GM12878 (cell line): ENCODE measurements around the gene FAM89B. TPM values are rescaled to one million over a fixed set of nuclear protein-coding genes. Genes with fewer than 3 reads are reported as not detected.
A peak's percentile ranks its signal among the peaks of the same experiment; 100 is the strongest.

Experiments
- ATAC-seq: fragments of 200-7000 bp; cut with Tn5 transposase; 3 replicates; pipeline ENCODE4 v1.9.1; 2020; ENCODE audit warnings: mild to moderate bottlenecking, moderate library complexity
- BruUV-seq: library from RNA; stranded (reverse); fragments of 400-500 nt; replicated peaks from 2 replicates; lab custom pipeline; 2021; lab: Mats Ljungman, UMichigan
- CTCF ChIA-PET: fragments of 300-600 bp; sonication (Branson Sonifier 250); formaldehyde crosslinking; extraction: SDS; loops from one replicate; lab custom pipeline; 2021; ENCODE audit warnings: inconsistent platforms; lab: Yijun Ruan, JAX
- POLR2A ChIA-PET: fragments of 350-600 bp; formaldehyde crosslinking; extraction: SDS; loops from one replicate; lab custom pipeline; 2021; ENCODE audit warnings: inconsistent platforms; lab: Charles Lee
- RAD21 ChIA-PET: fragments of 300-600 bp; sonication (Branson Sonifier 250); formaldehyde crosslinking; loops from one replicate; lab custom pipeline; 2023; ENCODE audit warnings: antibody characterized with exemption; ENCODE audit not compliant: unreplicated experiment; lab: Charles Lee
- SMC1A ChIA-PET: fragments of 300-600 bp; sonication (Branson Sonifier 250); formaldehyde crosslinking; loops from one replicate; lab custom pipeline; 2023; ENCODE audit not compliant: unreplicated experiment, uncharacterized antibody; lab: Charles Lee
- DNase-seq: peaks from one replicate; pipeline ENCODE4 v3.0.0-alpha.2; 2011; ENCODE audit warnings: low read depth, low spot score
- FAIRE-seq: peaks from 3 replicates; lab custom pipeline; 2011; peaks lifted over from hg19 to GRCh38; lab: Jason Lieb, UNC
- H2AFZ ChIP-seq: 2 replicates; pipeline ENCODE4 v1.6.0; 2011; ENCODE audit warnings: low read depth, low read length, control low read depth; ENCODE audit not compliant: control insufficient read depth
- H3K27ac ChIP-seq: 2 replicates; pipeline ENCODE4 v1.5.1; 2011; ENCODE audit warnings: control low read depth; ENCODE audit not compliant: control insufficient read depth, insufficient read depth
- H3K27me3 ChIP-seq, 2 experiments: replicated peaks in 1 of 2; 2 replicates each; pipeline versions ENCODE4 v1.6.0 to v1.6.1; 2011; ENCODE audit warnings: low read length in 1 of 2; ENCODE audit not compliant: control insufficient read depth in 2 of 2, insufficient read depth in 2 of 2
- H3K36me3 ChIP-seq, 2 experiments: 2 replicates each; pipeline ENCODE4 v1.5.1; 2011; ENCODE audit warnings: low read length in 1 of 2; ENCODE audit not compliant: control insufficient read depth in 2 of 2, insufficient read depth in 2 of 2
- H3K4me1 ChIP-seq: 2 replicates; pipeline ENCODE4 v1.6.1; 2011; ENCODE audit warnings: mild to moderate bottlenecking, low read length, moderate library complexity, mixed read lengths; ENCODE audit not compliant: control insufficient read depth, insufficient read depth
- H3K4me2 ChIP-seq: 2 replicates; pipeline ENCODE4 v1.6.0; 2011; ENCODE audit warnings: control low read depth; ENCODE audit not compliant: control insufficient read depth, insufficient read depth
- H3K4me3 ChIP-seq: fragments of 200-600 bp; sonication (generic); 2 replicates; pipeline ENCODE4 v1.5.1; 2016
- H3K79me2 ChIP-seq: 2 replicates; pipeline ENCODE4 v1.6.0; 2011; ENCODE audit warnings: low read length; ENCODE audit not compliant: control insufficient read depth, insufficient read depth
- H3K9ac ChIP-seq: 2 replicates; pipeline ENCODE4 v1.8.0; 2011; ENCODE audit warnings: low read length, control low read depth, mixed read lengths; ENCODE audit not compliant: control insufficient read depth, insufficient read depth
- H3K9me3 ChIP-seq: replicated peaks from 3 replicates; pipeline ENCODE4 v1.5.1; 2011; ENCODE audit warnings: mild to moderate bottlenecking, low read length; ENCODE audit not compliant: control insufficient read depth, insufficient read depth
- H4K20me1 ChIP-seq: 2 replicates; pipeline ENCODE4 v1.6.0; 2011; ENCODE audit not compliant: control insufficient read depth, insufficient read depth
- IKZF1 ChIP-seq: fragments of 450-650 bp; conservative IDR thresholded peaks from 2 replicates; pipeline ENCODE4 v1.6.1; 2017; ENCODE audit warnings: antibody characterized with exemption, mild to moderate bottlenecking
- PAX5 ChIP-seq: IDR thresholded peaks from 2 replicates; pipeline ENCODE4 v1.6.1; 2011; ENCODE audit warnings: low read depth, low read length, borderline replicate concordance
- YBX1 ChIP-seq: fragments of 450-650 bp; IDR thresholded peaks from 2 replicates; pipeline ENCODE4 v1.6.1; 2016; ENCODE audit warnings: antibody characterized with exemption
- WGBS: methylation state at CpG from one replicate; pipeline ENCODE4 v1.1.6; 2016; ENCODE audit warnings: low lambda C conversion rate; ENCODE audit not compliant: insufficient replicate concordance, insufficient coverage; ENCODE audit errors: missing lambda C conversion rate; 5-methylcytosine and 5-hydroxymethylcytosine counted together
- in situ Hi-C: fragments of 300-500 bp; cut with MboI; formaldehyde crosslinking; loops from 9 replicates; pipeline ENCODE4 v1.14.3; 2018; ENCODE audit warnings: mixed read lengths
- intact Hi-C: fragments of 100-400 bp; cut with micrococcal nuclease; formaldehyde crosslinking; loops from one replicate; pipeline ENCODE4 v1.14.2; 2022; ENCODE audit not compliant: unreplicated experiment
- polyA plus RNA-seq, 11 experiments: library from polyadenylated mRNA; depleted of rRNA in 4 of 11; unstranded in 6 of 11; stranded (reverse) in 5 of 11; fragments of >200 nt; fragmentation: Nextera tagmentation in 4 of 11; fragmentation: Illumina TruSeq in 1 of 11; extraction: Ambion mirVana in 4 of 11; extraction: Trizol in 1 of 11; gene quantifications; 1 replicate in 1 of 11; 2 replicates in 10 of 11; pipeline versions ENCODE4 v1.2.1 to v1.2.3, GENCODE V29; 2011 to 2016; ENCODE audit warnings: inconsistent platforms in 2 of 11, missing spikeins in 2 of 11, low read depth in 1 of 11
- total RNA-seq, 4 experiments: library from RNA; depleted of rRNA in 3 of 4; stranded (reverse); fragments of >200 nt in 3 of 4; fragmentation: Illumina TruSeq in 1 of 4; extraction: Trizol in 1 of 4; gene quantifications; 2 replicates each; pipeline versions ENCODE4 v1.2.1 to v1.2.3, GENCODE V29; 2013 to 2021
- TF ChIP-seq, protein P1 (sequence below): IDR thresholded peaks from 2 replicates; pipeline ENCODE4 v1.6.1; 2012; ENCODE audit warnings: low read depth, low read length, improper control_type of control experiment
- TF ChIP-seq, protein P2 (sequence below): fragments of 150-350 bp; IDR thresholded peaks from 2 replicates; pipeline ENCODE4 v1.6.1; 2016; ENCODE audit warnings: low read depth, low read length
- TF ChIP-seq, protein P3 (sequence below), 3 experiments: IDR thresholded peaks in 2 of 3; conservative IDR thresholded peaks in 1 of 3; 2 replicates each; pipeline ENCODE4 v1.5.1; 2011; ENCODE audit warnings: low read depth in 3 of 3, low read length in 3 of 3, mild to moderate bottlenecking in 3 of 3, control low read depth in 2 of 3, moderate library complexity in 2 of 3, inconsistent platforms in 1 of 3, mixed read lengths in 1 of 3; ENCODE audit not compliant: control insufficient read depth in 2 of 3, insufficient read depth in 1 of 3; ENCODE audit errors: extremely low read depth in 1 of 3

Gene FAM89B
- total and polyA plus RNA-seq, 10 of the 15 experiments (the other 5 are each of a cell fraction or from before 2014, with no cell fraction given) = 0.34 to 36.7 (median 9.8) TPM

- TF ChIP-seq, protein P1, sequence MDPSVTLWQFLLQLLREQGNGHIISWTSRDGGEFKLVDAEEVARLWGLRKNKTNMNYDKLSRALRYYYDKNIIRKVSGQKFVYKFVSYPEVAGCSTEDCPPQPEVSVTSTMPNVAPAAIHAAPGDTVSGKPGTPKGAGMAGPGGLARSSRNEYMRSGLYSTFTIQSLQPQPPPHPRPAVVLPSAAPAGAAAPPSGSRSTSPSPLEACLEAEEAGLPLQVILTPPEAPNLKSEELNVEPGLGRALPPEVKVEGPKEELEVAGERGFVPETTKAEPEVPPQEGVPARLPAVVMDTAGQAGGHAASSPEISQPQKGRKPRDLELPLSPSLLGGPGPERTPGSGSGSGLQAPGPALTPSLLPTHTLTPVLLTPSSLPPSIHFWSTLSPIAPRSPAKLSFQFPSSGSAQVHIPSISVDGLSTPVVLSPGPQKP = peak; percentile 46; the same call in 1 of the 2 replicates
- TF ChIP-seq IKZF1 (peak; percentile 81; the same call in 1 of the 2 replicates), PAX5 (peak; percentile 21; the same call in 1 of the 2 replicates)
- TF ChIP-seq, all 136 proteins: peak for 24
These were observed 25.9 kb upstream of the FAM89B start (continued) for GRCh38 chr11:65546217-65546958.

GRCh38 chr11:65547446-65548125, 24.8 kb upstream of the FAM89B start:
- ChIA-PET CTCF (interaction anchor here (0.7 to 0.8 kb wide), 2 partner anchors 41 to 534 kb away, joined by 4 to 5 read pairs; no protein-coding TSS in a partner anchor), POLR2A (interaction anchor here (0.7 kb wide), 1 partner anchor 40 kb away, joined by 3 read pairs; no protein-coding TSS in a partner anchor), SMC1A (no interaction called here), RAD21 (interaction anchor here (0.6 to 1.1 kb wide), 2 partner anchors 15 to 19 kb away, joined by 3 read pairs; no protein-coding TSS in a partner anchor)
- in situ Hi-C loops (no loop called here), intact Hi-C loops (no loop called here)
- no peaks in the 10 kb centered on the region for H3K27me3 ChIP-seq
- no TSS peak for BruUV-seq
- no peak for ATAC-seq
- TF ChIP-seq, protein P2, sequence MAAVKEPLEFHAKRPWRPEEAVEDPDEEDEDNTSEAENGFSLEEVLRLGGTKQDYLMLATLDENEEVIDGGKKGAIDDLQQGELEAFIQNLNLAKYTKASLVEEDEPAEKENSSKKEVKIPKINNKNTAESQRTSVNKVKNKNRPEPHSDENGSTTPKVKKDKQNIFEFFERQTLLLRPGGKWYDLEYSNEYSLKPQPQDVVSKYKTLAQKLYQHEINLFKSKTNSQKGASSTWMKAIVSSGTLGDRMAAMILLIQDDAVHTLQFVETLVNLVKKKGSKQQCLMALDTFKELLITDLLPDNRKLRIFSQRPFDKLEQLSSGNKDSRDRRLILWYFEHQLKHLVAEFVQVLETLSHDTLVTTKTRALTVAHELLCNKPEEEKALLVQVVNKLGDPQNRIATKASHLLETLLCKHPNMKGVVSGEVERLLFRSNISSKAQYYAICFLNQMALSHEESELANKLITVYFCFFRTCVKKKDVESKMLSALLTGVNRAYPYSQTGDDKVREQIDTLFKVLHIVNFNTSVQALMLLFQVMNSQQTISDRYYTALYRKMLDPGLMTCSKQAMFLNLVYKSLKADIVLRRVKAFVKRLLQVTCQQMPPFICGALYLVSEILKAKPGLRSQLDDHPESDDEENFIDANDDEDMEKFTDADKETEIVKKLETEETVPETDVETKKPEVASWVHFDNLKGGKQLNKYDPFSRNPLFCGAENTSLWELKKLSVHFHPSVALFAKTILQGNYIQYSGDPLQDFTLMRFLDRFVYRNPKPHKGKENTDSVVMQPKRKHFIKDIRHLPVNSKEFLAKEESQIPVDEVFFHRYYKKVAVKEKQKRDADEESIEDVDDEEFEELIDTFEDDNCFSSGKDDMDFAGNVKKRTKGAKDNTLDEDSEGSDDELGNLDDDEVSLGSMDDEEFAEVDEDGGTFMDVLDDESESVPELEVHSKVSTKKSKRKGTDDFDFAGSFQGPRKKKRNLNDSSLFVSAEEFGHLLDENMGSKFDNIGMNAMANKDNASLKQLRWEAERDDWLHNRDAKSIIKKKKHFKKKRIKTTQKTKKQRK = no peak
- no peak for TF ChIP-seq YBX1
- TF ChIP-seq, protein P3, sequence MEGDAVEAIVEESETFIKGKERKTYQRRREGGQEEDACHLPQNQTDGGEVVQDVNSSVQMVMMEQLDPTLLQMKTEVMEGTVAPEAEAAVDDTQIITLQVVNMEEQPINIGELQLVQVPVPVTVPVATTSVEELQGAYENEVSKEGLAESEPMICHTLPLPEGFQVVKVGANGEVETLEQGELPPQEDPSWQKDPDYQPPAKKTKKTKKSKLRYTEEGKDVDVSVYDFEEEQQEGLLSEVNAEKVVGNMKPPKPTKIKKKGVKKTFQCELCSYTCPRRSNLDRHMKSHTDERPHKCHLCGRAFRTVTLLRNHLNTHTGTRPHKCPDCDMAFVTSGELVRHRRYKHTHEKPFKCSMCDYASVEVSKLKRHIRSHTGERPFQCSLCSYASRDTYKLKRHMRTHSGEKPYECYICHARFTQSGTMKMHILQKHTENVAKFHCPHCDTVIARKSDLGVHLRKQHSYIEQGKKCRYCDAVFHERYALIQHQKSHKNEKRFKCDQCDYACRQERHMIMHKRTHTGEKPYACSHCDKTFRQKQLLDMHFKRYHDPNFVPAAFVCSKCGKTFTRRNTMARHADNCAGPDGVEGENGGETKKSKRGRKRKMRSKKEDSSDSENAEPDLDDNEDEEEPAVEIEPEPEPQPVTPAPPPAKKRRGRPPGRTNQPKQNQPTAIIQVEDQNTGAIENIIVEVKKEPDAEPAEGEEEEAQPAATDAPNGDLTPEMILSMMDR (IDR thresholded peaks at IDR 0.05 in 2 of 3, conservative IDR thresholded peaks at IDR 0.05 in 1 of 3; ENCODE audit: control insufficient read depth in 2 of 3, extremely low read depth in 1 of 3, insufficient read depth in 1 of 3, low read depth in 3 of 3, low read length in 3 of 3) = 0 out of 6 replicates have a peak, but pooled peaks of 1 of the 3 experiments have one; percentile 12
- FAIRE-seq = no peak
- peak overlapping the region; percentile 63; the same call in 1 of the 2 replicates for H3K4me3 ChIP-seq
- H3K4me2 ChIP-seq = peak overlapping the region; percentile 30; the same call in 1 of the 2 replicates
- H3K9me3 ChIP-seq = no peaks in the 10 kb centered on the region
- DNase-seq = no peak
- no peak overlapping the region for H3K27ac ChIP-seq
- H4K20me1 ChIP-seq = no peaks in the 10 kb centered on the region
- H3K4me1 ChIP-seq = peaks cover 24% of the 10 kb centered on the region
- H3K79me2 ChIP-seq = no peaks in the 10 kb centered on the region
- WGBS = 87% methylated on average over 40 of the region's 52 CpGs
- H2AFZ ChIP-seq = no peak overlapping the region
- H3K9ac ChIP-seq = no peak overlapping the region
- H3K36me3 ChIP-seq = no peaks in the 10 kb centered on the region
